ENCODE results near the gene CDKAL1. TPM values are rescaled to one million over a fixed set of nuclear protein-coding genes. Genes with fewer than 3 reads are reported as not detected.

The CDKAL1 gene
- total RNA-seq, 1 experiment from 2014 or later = 13.8 TPM

DNA sequence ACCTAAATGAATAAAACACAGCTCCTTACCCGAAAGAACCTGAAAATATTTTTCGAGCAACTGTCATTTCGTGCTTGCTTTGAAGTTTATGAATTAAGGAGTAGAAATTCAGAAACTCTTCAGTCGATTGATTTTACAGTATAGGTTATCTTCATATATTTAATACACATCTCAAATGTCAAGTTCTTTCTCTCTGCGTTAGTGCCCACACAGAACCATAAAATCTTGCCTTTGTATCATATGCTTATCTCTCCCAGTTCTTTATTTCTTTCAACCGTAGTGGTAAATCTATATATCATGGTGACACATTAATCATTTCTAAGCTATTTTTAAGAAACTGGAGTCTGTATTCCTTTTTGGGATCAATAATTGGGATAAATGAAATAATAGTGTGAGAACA is 397.5 kb downstream of the CDKAL1 start:
- no peak for TF ChIP-seq EZH2 (IDR thresholded peaks at IDR 0.05; ENCODE audit: low read length, unreplicated experiment)
- TF ChIP-seq, protein P1, sequence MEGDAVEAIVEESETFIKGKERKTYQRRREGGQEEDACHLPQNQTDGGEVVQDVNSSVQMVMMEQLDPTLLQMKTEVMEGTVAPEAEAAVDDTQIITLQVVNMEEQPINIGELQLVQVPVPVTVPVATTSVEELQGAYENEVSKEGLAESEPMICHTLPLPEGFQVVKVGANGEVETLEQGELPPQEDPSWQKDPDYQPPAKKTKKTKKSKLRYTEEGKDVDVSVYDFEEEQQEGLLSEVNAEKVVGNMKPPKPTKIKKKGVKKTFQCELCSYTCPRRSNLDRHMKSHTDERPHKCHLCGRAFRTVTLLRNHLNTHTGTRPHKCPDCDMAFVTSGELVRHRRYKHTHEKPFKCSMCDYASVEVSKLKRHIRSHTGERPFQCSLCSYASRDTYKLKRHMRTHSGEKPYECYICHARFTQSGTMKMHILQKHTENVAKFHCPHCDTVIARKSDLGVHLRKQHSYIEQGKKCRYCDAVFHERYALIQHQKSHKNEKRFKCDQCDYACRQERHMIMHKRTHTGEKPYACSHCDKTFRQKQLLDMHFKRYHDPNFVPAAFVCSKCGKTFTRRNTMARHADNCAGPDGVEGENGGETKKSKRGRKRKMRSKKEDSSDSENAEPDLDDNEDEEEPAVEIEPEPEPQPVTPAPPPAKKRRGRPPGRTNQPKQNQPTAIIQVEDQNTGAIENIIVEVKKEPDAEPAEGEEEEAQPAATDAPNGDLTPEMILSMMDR (conservative IDR thresholded peaks at IDR 0.05; ENCODE audit: low read depth, low read length) = no peak
- TF ChIP-seq EZH2phosphoT487 (IDR thresholded peaks at IDR 0.05; ENCODE audit: borderline replicate concordance, low read length) = no peak
- BruUV-seq (replicated peaks) = no TSS peak
- H3F3A ChIP-seq (ENCODE audit: low read length, unreplicated experiment) = no peaks in the 10 kb centered on the region
- H3K27ac ChIP-seq (ENCODE audit: low read length) = no peak overlapping the region
- no peaks in the 10 kb centered on the region for H3K9me3 ChIP-seq (ENCODE audit: low read length)
- ChIA-PET POLR2A (ENCODE audit: unreplicated experiment) (no interaction called here), CTCF (no interaction called here)
- no peak for ATAC-seq
- H2AFZ ChIP-seq (ENCODE audit: low read length) = no peak overlapping the region
- H3K79me2 ChIP-seq (ENCODE audit: low read length) = no peaks in the 10 kb centered on the region
- no peak overlapping the region for H3K4me2 ChIP-seq (ENCODE audit: low read length)
- intact Hi-C loops (cut with micrococcal nuclease) = no loop called here
- H3K4me1 ChIP-seq (ENCODE audit: insufficient read depth, low read length) = peaks cover 16% of the 10 kb centered on the region
- H3K9me2 ChIP-seq (replicated peaks; ENCODE audit: low read length) = no peaks in the 10 kb centered on the region
- DNase-seq = no peak
- no peak overlapping the region for H3K9ac ChIP-seq (ENCODE audit: low read length)
- H3K4me3 ChIP-seq (ENCODE audit: low read length) = no peak overlapping the region
- H3K27me3 ChIP-seq (ENCODE audit: low read length) = no peaks in the 10 kb centered on the region
- H3K36me3 ChIP-seq (ENCODE audit: low read depth, low read length) = no peaks in the 10 kb centered on the region
- H4K20me1 ChIP-seq (ENCODE audit: low read length) = no peaks in the 10 kb centered on the region

DNA sequence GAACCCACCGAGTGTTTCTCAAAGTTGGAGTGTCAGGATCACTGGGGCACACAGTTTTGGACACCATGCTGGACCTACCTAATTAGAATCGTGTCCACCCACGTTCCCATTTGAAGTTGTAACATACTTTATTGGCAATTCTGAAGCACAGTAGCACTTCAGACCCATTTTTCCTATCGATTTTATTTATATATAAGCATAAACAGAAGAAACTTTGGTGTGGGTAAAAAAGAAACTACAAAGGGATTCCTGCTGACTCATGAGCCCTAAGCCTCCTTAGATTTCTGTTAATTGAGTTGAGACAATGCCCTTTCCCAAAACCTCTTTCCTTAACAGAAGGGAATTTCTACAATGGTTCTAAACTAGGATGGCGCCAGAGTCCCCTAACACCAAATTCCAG is 398.0 kb downstream of the CDKAL1 start:
- ChIA-PET POLR2A (ENCODE audit: unreplicated experiment) (no interaction called here), CTCF (no interaction called here)
- H3K27me3 ChIP-seq (ENCODE audit: low read length) = no peaks in the 10 kb centered on the region
- H3K4me1 ChIP-seq (ENCODE audit: insufficient read depth, low read length) = peaks cover 16% of the 10 kb centered on the region
- H2AFZ ChIP-seq (ENCODE audit: low read length) = no peak overlapping the region
- BruUV-seq (replicated peaks) = no TSS peak
- TF ChIP-seq EZH2 (IDR thresholded peaks at IDR 0.05; ENCODE audit: low read length, unreplicated experiment) (no peak), EZH2phosphoT487 (IDR thresholded peaks at IDR 0.05; ENCODE audit: borderline replicate concordance, low read length) (no peak)
- TF ChIP-seq, protein P1 (conservative IDR thresholded peaks at IDR 0.05; ENCODE audit: low read depth, low read length) = no peak
- H3K4me2 ChIP-seq (ENCODE audit: low read length) = peak overlapping the region; percentile 8
- no peak for DNase-seq
- H3K36me3 ChIP-seq (ENCODE audit: low read depth, low read length) = no peaks in the 10 kb centered on the region
- H3K79me2 ChIP-seq (ENCODE audit: low read length) = no peaks in the 10 kb centered on the region
- H3K4me3 ChIP-seq (ENCODE audit: low read length) = no peak overlapping the region
- H4K20me1 ChIP-seq (ENCODE audit: low read length) = no peaks in the 10 kb centered on the region
- intact Hi-C loops (cut with micrococcal nuclease) = no loop called here
- no peaks in the 10 kb centered on the region for H3K9me2 ChIP-seq (replicated peaks; ENCODE audit: low read length)
- H3K9me3 ChIP-seq (ENCODE audit: low read length) = no peaks in the 10 kb centered on the region
- H3K9ac ChIP-seq (ENCODE audit: low read length) = no peak overlapping the region
- H3K27ac ChIP-seq (ENCODE audit: low read length) = peak overlapping the region; percentile 38
- H3F3A ChIP-seq (ENCODE audit: low read length, unreplicated experiment) = no peaks in the 10 kb centered on the region
- ATAC-seq = no peak

DNA sequence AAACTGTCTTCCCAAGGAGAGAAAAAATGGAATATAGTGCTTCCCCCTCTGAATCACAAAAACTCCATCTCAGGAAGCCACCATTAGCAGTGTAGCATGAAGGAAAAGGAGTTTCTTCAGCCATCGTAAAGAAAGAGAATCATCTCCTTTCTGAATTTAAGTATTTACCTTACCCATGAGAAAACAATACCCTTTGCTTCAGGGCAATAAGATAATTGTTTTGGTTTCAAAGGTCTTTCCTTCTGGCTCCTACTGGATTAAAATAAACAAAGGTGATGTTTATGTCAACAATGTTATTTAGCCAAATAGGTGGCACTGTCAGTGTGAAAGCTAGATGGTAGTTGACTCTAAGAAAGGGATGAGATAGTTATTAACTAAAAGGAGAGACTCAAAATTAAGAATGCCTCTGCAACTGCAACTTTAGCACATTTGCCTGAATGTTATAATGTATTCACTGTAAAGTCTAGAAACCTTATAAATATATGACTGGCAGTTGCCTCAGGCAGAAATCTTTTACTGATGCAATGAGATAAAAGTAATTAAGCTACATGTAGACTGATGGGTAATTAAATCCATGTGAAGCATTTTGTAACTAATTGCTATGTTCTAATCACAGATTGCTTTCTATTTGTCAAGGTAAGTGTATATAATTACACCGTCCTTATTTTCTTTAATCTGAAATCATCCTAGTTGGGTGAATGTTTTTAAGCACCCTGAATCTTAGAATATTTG is 399.0 kb downstream of the CDKAL1 start:
- Histone ChIP-seq H3K9ac (ENCODE audit: low read length) (no peak overlapping the region), H3K79me2 (ENCODE audit: low read length) (no peaks in the 10 kb centered on the region), H3K4me1 (ENCODE audit: insufficient read depth, low read length) (peaks cover 16% of the 10 kb centered on the region), H3F3A (ENCODE audit: low read length, unreplicated experiment) (no peaks in the 10 kb centered on the region), H4K20me1 (ENCODE audit: low read length) (no peaks in the 10 kb centered on the region), H3K4me3 (ENCODE audit: low read length) (no peak overlapping the region), H3K4me2 (ENCODE audit: low read length) (peak overlapping the region; percentile 8), H3K27me3 (ENCODE audit: low read length) (no peaks in the 10 kb centered on the region), H3K36me3 (ENCODE audit: low read depth, low read length) (no peaks in the 10 kb centered on the region), H3K9me3 (ENCODE audit: low read length) (no peaks in the 10 kb centered on the region), H3K27ac (ENCODE audit: low read length) (peak overlapping the region; percentile 38), H3K9me2 (replicated peaks; ENCODE audit: low read length) (no peaks in the 10 kb centered on the region), H2AFZ (ENCODE audit: low read length) (no peak overlapping the region)
- TF ChIP-seq EZH2 (IDR thresholded peaks at IDR 0.05; ENCODE audit: low read length, unreplicated experiment) (no peak), EZH2phosphoT487 (IDR thresholded peaks at IDR 0.05; ENCODE audit: borderline replicate concordance, low read length) (no peak)
- TF ChIP-seq, protein P1 (conservative IDR thresholded peaks at IDR 0.05; ENCODE audit: low read depth, low read length) = no peak
- intact Hi-C loops (cut with micrococcal nuclease) = no loop called here
- DNase-seq (peak; percentile 45), ATAC-seq (peak; percentile 84)
- no TSS peak for BruUV-seq (replicated peaks)
- POLR2A ChIA-PET (ENCODE audit: unreplicated experiment) = no interaction called here
- CTCF ChIA-PET = no interaction called here
